NCI-H460 (cell line): ENCODE results near the gene HNRNPF. TPM values are rescaled to one million over a fixed set of nuclear protein-coding genes. Genes with fewer than 3 reads are reported as not detected.

Source experiments
- small RNA-seq, 2 experiments: library from RNA; depleted of rRNA; stranded (forward); fragments of <200 nt; gene quantifications; one replicate each; pipeline ENCODE3, GENCODE V24; 2014
- total RNA-seq: library from RNA; depleted of rRNA; stranded (reverse); fragments of >200 nt; shearing (Covaris generic); gene quantifications from 2 replicates; pipeline ENCODE4 v1.2.3, GENCODE V29; 2014; rRNA removed

The HNRNPF gene
- total RNA-seq, 1 experiment from 2014 or later: 256 TPM

Small RNA genes lying within 50 kb of the gene (small RNA-seq; reads per million reads assigned to genes)
- gene RNU6ATAC11P: 0 reads per million in 2 experiments
- gene RNU7-193P: 0 to 0.41 reads per million in 2 experiments
- gene SNORD3J: 0.23 to 0.58 reads per million in 2 experiments

Other genes with a start within 250 kb of the HNRNPF start
- gene RASGEF1A, start 142.1 kb downstream of the HNRNPF start, total RNA-seq: 0.89 and 1.2 TPM in 2 replicates
- gene FXYD4, start 37.5 kb downstream of the HNRNPF start, total RNA-seq: 0.50 and 1.8 TPM in 2 replicates
- gene ZNF487, start 27.9 kb upstream of the HNRNPF start, total RNA-seq: 2.4 and 5.4 TPM in 2 replicates
- gene ZNF239, start 165.4 kb upstream of the HNRNPF start, total RNA-seq: 11.3 and 11.5 TPM in 2 replicates
- gene ZNF485, start 197.3 kb upstream of the HNRNPF start, total RNA-seq: 6.9 and 8.6 TPM in 2 replicates
- 37.2 and 42.7 TPM in 2 replicates for gene ZNF32, start 239.7 kb upstream of the HNRNPF start, total RNA-seq